Loucy (cell line): ENCODE data around the gene PDGFB.

Experiments
- H2AFZ ChIP-seq: fragments of 200-600 bp; sonication (generic); 2 replicates; pipeline ENCODE4 v1.6.0; 2016; ENCODE audit warnings: antibody characterized with exemption, mild to moderate bottlenecking, low read length, moderate library complexity
- H3F3A ChIP-seq: fragments of 200-600 bp; 2 replicates; pipeline ENCODE4 v1.6.0; 2016; ENCODE audit warnings: antibody characterized with exemption, low read depth, mild to moderate bottlenecking
- H3K27me3 ChIP-seq: fragments of 200-600 bp; sonication (generic); 2 replicates; pipeline ENCODE4 v1.6.1; 2014; ENCODE audit warnings: low read length, mild to moderate bottlenecking; ENCODE audit not compliant: insufficient read depth, poor library complexity, severe bottlenecking
- H3K36me3 ChIP-seq: fragments of 200-600 bp; sonication (generic); 2 replicates; pipeline ENCODE4 v1.6.1; 2016; ENCODE audit warnings: low read length; ENCODE audit not compliant: insufficient read depth
- H3K4me1 ChIP-seq: fragments of 200-600 bp; sonication (generic); 2 replicates; pipeline ENCODE4 v1.5.1; 2014; ENCODE audit warnings: low read length, mild to moderate bottlenecking; ENCODE audit not compliant: insufficient read depth, poor library complexity, severe bottlenecking
- H3K4me2 ChIP-seq: fragments of 200-600 bp; sonication (generic); 2 replicates; pipeline ENCODE4 v1.6.0; 2014; ENCODE audit warnings: antibody characterized with exemption, low read length, low read depth, mild to moderate bottlenecking; ENCODE audit not compliant: poor library complexity, severe bottlenecking
- H3K4me3 ChIP-seq: fragments of 200-600 bp; sonication (generic); 2 replicates; pipeline ENCODE4 v1.5.1; 2014; ENCODE audit warnings: low read length, mild to moderate bottlenecking, mixed read lengths; ENCODE audit not compliant: poor library complexity, severe bottlenecking
- H3K79me2 ChIP-seq: fragments of 200-600 bp; sonication (generic); 2 replicates; pipeline ENCODE4 v1.6.1; 2014; ENCODE audit warnings: low read length; ENCODE audit not compliant: insufficient read depth
- H3K9ac ChIP-seq: fragments of 200-600 bp; sonication (generic); 2 replicates; pipeline ENCODE4 v1.6.0; 2014; ENCODE audit warnings: mild to moderate bottlenecking, low read depth, low read length, moderate library complexity; ENCODE audit not compliant: poor library complexity, severe bottlenecking
- H3K9me2 ChIP-seq: fragments of 200-600 bp; sonication (generic); replicated peaks from 2 replicates; pipeline ENCODE4 v1.6.1; 2016; ENCODE audit warnings: low read depth, low read length, mixed read lengths
- H3K9me3 ChIP-seq: fragments of 200-600 bp; sonication (generic); 2 replicates; pipeline ENCODE4 v1.6.1; 2014; ENCODE audit warnings: mild to moderate bottlenecking, antibody characterized with exemption, low read length, low read depth; ENCODE audit not compliant: insufficient read depth
- H4K20me1 ChIP-seq: fragments of 200-600 bp; sonication (generic); 2 replicates; pipeline ENCODE4 v1.6.0; 2014; ENCODE audit warnings: antibody characterized with exemption, low read length, mild to moderate bottlenecking; ENCODE audit not compliant: insufficient read depth, poor library complexity, severe bottlenecking
- EZH2phosphoT487 ChIP-seq: fragments of 200-600 bp; IDR thresholded peaks from 2 replicates; pipeline ENCODE4 v1.6.1; 2018; ENCODE audit warnings: antibody characterized with exemption, mild to moderate bottlenecking, moderate library complexity, borderline replicate concordance
- TF ChIP-seq, protein P1 (sequence below): fragments of 200-600 bp; sonication (generic); conservative IDR thresholded peaks from 2 replicates; pipeline ENCODE4 v1.5.1; 2014; ENCODE audit warnings: mild to moderate bottlenecking, antibody characterized with exemption, low read length

PDGFB gene

DNA sequence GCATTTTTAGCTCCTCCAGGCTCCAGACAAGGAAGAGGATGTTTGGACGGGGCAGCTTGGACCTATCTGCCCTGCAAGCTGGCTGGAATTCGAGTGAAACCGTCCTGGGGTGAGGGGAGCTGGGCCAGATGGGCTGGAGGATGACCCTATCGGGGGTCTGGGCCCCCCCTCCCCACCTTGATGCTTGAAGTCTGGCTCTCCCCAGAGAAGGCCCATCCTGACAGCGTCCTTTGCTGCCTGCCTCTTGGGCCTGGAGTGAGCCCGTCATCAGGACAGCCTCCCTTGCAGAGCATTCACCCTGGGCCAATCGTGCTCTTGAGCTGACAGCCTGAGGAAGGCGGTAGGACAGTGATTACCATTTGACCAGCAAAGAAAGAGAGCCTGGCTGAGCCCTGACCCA, 5.3 kb upstream of the PDGFB start:
- TF ChIP-seq, protein P1, sequence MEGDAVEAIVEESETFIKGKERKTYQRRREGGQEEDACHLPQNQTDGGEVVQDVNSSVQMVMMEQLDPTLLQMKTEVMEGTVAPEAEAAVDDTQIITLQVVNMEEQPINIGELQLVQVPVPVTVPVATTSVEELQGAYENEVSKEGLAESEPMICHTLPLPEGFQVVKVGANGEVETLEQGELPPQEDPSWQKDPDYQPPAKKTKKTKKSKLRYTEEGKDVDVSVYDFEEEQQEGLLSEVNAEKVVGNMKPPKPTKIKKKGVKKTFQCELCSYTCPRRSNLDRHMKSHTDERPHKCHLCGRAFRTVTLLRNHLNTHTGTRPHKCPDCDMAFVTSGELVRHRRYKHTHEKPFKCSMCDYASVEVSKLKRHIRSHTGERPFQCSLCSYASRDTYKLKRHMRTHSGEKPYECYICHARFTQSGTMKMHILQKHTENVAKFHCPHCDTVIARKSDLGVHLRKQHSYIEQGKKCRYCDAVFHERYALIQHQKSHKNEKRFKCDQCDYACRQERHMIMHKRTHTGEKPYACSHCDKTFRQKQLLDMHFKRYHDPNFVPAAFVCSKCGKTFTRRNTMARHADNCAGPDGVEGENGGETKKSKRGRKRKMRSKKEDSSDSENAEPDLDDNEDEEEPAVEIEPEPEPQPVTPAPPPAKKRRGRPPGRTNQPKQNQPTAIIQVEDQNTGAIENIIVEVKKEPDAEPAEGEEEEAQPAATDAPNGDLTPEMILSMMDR, result no peak
- TF ChIP-seq EZH2phosphoT487, result no peak
- H3K27me3 ChIP-seq, result peaks cover 16% of the 10 kb centered on the region
- no peak overlapping the region for H3K4me3 ChIP-seq
- H3K4me1 ChIP-seq, result no peaks in the 10 kb centered on the region
- H3K9ac ChIP-seq, result no peak overlapping the region
- H2AFZ ChIP-seq, result no peak overlapping the region
- no peaks in the 10 kb centered on the region for H3K9me2 ChIP-seq
- H4K20me1 ChIP-seq, result no peaks in the 10 kb centered on the region
- H3K79me2 ChIP-seq, result no peaks in the 10 kb centered on the region
- H3K9me3 ChIP-seq, result no peaks in the 10 kb centered on the region
- H3F3A ChIP-seq, result no peaks in the 10 kb centered on the region
- no peaks in the 10 kb centered on the region for H3K36me3 ChIP-seq
- H3K4me2 ChIP-seq, result no peak overlapping the region

DNA sequence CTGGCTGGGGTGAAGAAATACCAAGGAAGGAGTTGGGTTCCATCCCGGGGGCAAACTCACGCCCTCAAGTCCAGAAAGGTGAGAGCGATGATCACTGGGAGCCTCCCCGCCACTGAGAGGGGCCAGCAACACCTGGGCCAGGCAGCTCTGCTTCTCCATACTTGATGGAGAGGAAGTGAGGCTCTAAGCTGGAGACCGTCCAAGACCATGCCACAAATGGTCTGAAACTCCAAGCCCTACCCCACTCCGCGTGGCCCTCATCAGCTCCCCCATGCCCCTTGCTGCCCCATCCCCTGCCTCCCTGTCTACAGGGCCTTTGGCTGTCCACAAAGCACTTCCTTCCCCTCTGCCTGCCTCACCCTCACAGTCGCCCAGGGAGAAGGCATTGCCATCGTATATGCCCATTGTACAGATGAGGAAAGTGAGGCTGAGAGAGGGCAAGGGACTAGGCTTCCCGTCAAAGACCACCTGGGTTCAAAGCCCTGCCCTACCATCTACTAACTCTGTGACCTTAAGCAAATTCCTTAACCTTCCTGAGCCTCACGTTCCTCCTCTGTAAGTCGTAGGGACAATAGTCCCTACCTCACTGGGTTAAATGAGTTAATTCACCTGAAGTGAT, 4.4 kb upstream of the PDGFB start:
- no peaks in the 10 kb centered on the region for H3K36me3 ChIP-seq
- no peaks in the 10 kb centered on the region for H4K20me1 ChIP-seq
- no peaks in the 10 kb centered on the region for H3F3A ChIP-seq
- H3K9ac ChIP-seq, result no peak overlapping the region
- no peaks in the 10 kb centered on the region for H3K9me3 ChIP-seq
- no peaks in the 10 kb centered on the region for H3K79me2 ChIP-seq
- H3K4me1 ChIP-seq, result no peaks in the 10 kb centered on the region
- no peak overlapping the region for H2AFZ ChIP-seq
- H3K9me2 ChIP-seq, result no peaks in the 10 kb centered on the region
- no peak overlapping the region for H3K4me2 ChIP-seq
- TF ChIP-seq, protein P1, result no peak
- no peak for TF ChIP-seq EZH2phosphoT487
- no peak overlapping the region for H3K4me3 ChIP-seq
- H3K27me3 ChIP-seq, result peaks cover 22% of the 10 kb centered on the region

GRCh38 chr22:39248254-39248653, 3.5 kb upstream of the PDGFB start:
- no peaks in the 10 kb centered on the region for H4K20me1 ChIP-seq
- no peak overlapping the region for H3K9ac ChIP-seq
- H3F3A ChIP-seq, result no peaks in the 10 kb centered on the region
- H3K36me3 ChIP-seq, result no peaks in the 10 kb centered on the region
- H3K79me2 ChIP-seq, result no peaks in the 10 kb centered on the region
- H2AFZ ChIP-seq, result no peak overlapping the region
- peaks cover 22% of the 10 kb centered on the region for H3K27me3 ChIP-seq
- H3K4me3 ChIP-seq, result no peak overlapping the region
- no peaks in the 10 kb centered on the region for H3K9me3 ChIP-seq
- no peaks in the 10 kb centered on the region for H3K9me2 ChIP-seq
- H3K4me1 ChIP-seq, result no peaks in the 10 kb centered on the region
- no peak overlapping the region for H3K4me2 ChIP-seq
- TF ChIP-seq EZH2phosphoT487, result no peak
- TF ChIP-seq, protein P1, result no peak
